Astrocyte (in vitro differentiated cells and primary cell): ENCODE data around the gene AIP. TPM values are rescaled to one million over a fixed set of nuclear protein-coding genes. Genes with fewer than 3 reads are reported as not detected.

Experiments used
- DNase-seq: peaks from one replicate; pipeline ENCODE4 v3.0.0-alpha.2; 2010; ENCODE audit warnings: low read depth
- FAIRE-seq: peaks from 2 replicates; lab custom pipeline; 2011; peaks lifted over from hg19 to GRCh38; lab: Jason Lieb, UNC
- H2AFZ ChIP-seq: 2 replicates; pipeline ENCODE4 v1.6.0; 2012; ENCODE audit warnings: low read depth, low read length, inconsistent platforms
- H3K27ac ChIP-seq: 2 replicates; pipeline ENCODE4 v1.5.1; 2011; ENCODE audit warnings: low read depth, low read length, inconsistent platforms
- H3K27me3 ChIP-seq: 2 replicates; pipeline ENCODE4 v1.6.0; 2011; ENCODE audit warnings: low read length, inconsistent platforms; ENCODE audit not compliant: insufficient read depth
- H3K36me3 ChIP-seq: 2 replicates; pipeline ENCODE4 v1.5.1; 2011; ENCODE audit warnings: low read length, inconsistent platforms; ENCODE audit not compliant: insufficient read depth
- H3K4me1 ChIP-seq: 2 replicates; pipeline ENCODE4 v1.5.1; 2011; ENCODE audit warnings: low read length, inconsistent platforms; ENCODE audit not compliant: insufficient read depth
- H3K4me2 ChIP-seq: 2 replicates; pipeline ENCODE4 v1.6.0; 2012; ENCODE audit warnings: low read length, inconsistent platforms
- H3K4me3 ChIP-seq: 2 replicates; pipeline ENCODE4 v1.5.1; 2011; ENCODE audit warnings: low read depth, mild to moderate bottlenecking, low read length, inconsistent platforms; ENCODE audit not compliant: insufficient read depth
- H3K79me2 ChIP-seq: 2 replicates; pipeline ENCODE4 v1.6.0; 2012; ENCODE audit warnings: mild to moderate bottlenecking, low read length, inconsistent platforms; ENCODE audit not compliant: insufficient read depth
- H3K9ac ChIP-seq: 2 replicates; pipeline ENCODE4 v1.6.0; 2012; ENCODE audit warnings: mild to moderate bottlenecking, low read length, inconsistent platforms
- H3K9me3 ChIP-seq: 2 replicates; pipeline ENCODE4 v1.5.1; 2012; ENCODE audit warnings: low read depth, mild to moderate bottlenecking, low read length, inconsistent platforms; ENCODE audit not compliant: insufficient read depth
- H4K20me1 ChIP-seq: 2 replicates; pipeline ENCODE4 v1.6.0; 2012; ENCODE audit warnings: low read length, inconsistent platforms; ENCODE audit not compliant: insufficient read depth
- H3K27ac Mint-ChIP-seq: one replicate; pipeline ENCODE4 v1.8.0; 2021; ENCODE audit warnings: mild to moderate bottlenecking, mixed read lengths; ENCODE audit not compliant: unreplicated experiment
- H3K27me3 Mint-ChIP-seq: one replicate; pipeline ENCODE4 v1.8.0; 2021; ENCODE audit warnings: low read depth, mixed read lengths; ENCODE audit not compliant: unreplicated experiment
- H3K36me3 Mint-ChIP-seq: one replicate; pipeline ENCODE4 v1.8.0; 2021; ENCODE audit warnings: low read depth, mixed read lengths; ENCODE audit not compliant: unreplicated experiment
- H3K4me1 Mint-ChIP-seq: one replicate; pipeline ENCODE4 v1.8.0; 2021; ENCODE audit warnings: low read depth, mixed read lengths; ENCODE audit not compliant: unreplicated experiment
- H3K4me3 Mint-ChIP-seq: one replicate; pipeline ENCODE4 v1.8.0; 2021; ENCODE audit warnings: mild to moderate bottlenecking, moderate library complexity, mixed read lengths; ENCODE audit not compliant: unreplicated experiment
- H3K9me3 Mint-ChIP-seq: one replicate; pipeline ENCODE4 v1.8.0; 2021; ENCODE audit warnings: mild to moderate bottlenecking, mixed read lengths; ENCODE audit not compliant: unreplicated experiment
- EZH2 ChIP-seq: IDR thresholded peaks from 2 replicates; pipeline ENCODE4 v1.6.1; 2012; ENCODE audit warnings: mild to moderate bottlenecking, low read length, inconsistent platforms; ENCODE audit not compliant: insufficient read depth
- total RNA-seq: library from RNA; stranded (reverse); gene quantifications from 2 replicates; pipeline ENCODE4 v1.2.1, GENCODE V29; 2021
- TF ChIP-seq, protein P1 (sequence below): IDR thresholded peaks from 2 replicates; pipeline ENCODE4 v1.5.1; 2011; ENCODE audit warnings: low read depth, mild to moderate bottlenecking, inconsistent platforms, low read length, moderate library complexity; ENCODE audit not compliant: insufficient read depth

The AIP gene
- total RNA-seq, 1 donor from 2014 or later, result 43.6 TPM

DNA sequence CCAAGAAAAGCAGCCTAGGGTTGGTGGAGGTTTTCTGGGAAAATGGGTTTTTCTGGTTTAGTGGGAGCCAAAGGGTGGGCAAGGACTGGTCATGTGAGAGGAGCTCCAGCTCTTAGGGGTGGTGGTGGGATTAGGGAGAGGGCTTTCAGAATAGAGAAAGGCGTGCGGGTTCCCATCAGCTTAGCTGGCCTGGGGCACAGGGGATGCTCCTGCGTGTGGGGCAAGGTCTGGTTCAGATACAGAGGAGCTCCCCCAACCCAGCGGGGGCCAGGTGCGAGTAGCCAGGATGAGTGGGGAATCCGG, 14.4 kb upstream of the AIP start:
- Histone ChIP-seq H3K9ac (peak overlapping the region; percentile 89), H3K79me2 (peaks cover 9% of the 10 kb centered on the region), H4K20me1 (no peaks in the 10 kb centered on the region), H3K4me1 (peaks cover 16% of the 10 kb centered on the region), H3K36me3 (no peaks in the 10 kb centered on the region), H2AFZ (peak overlapping the region; percentile 78), H3K4me2 (peak overlapping the region; percentile 89), H3K27me3 (no peaks in the 10 kb centered on the region), H3K4me3 (peak overlapping the region; percentile 72), H3K27ac (peak overlapping the region; percentile 50), H3K9me3 (no peaks in the 10 kb centered on the region)
- Mint-ChIP-seq H3K36me3 (peaks cover 5% of the 10 kb centered on the region), H3K9me3 (no peaks in the 10 kb centered on the region), H3K27ac (peak overlapping the region; percentile 69), H3K27me3 (no peaks in the 10 kb centered on the region), H3K4me3 (peak overlapping the region; percentile 89), H3K4me1 (peaks cover 4% of the 10 kb centered on the region)
- DNase-seq (no peak), FAIRE-seq (no peak)
- TF ChIP-seq EZH2, result no peak
- TF ChIP-seq, protein P1, sequence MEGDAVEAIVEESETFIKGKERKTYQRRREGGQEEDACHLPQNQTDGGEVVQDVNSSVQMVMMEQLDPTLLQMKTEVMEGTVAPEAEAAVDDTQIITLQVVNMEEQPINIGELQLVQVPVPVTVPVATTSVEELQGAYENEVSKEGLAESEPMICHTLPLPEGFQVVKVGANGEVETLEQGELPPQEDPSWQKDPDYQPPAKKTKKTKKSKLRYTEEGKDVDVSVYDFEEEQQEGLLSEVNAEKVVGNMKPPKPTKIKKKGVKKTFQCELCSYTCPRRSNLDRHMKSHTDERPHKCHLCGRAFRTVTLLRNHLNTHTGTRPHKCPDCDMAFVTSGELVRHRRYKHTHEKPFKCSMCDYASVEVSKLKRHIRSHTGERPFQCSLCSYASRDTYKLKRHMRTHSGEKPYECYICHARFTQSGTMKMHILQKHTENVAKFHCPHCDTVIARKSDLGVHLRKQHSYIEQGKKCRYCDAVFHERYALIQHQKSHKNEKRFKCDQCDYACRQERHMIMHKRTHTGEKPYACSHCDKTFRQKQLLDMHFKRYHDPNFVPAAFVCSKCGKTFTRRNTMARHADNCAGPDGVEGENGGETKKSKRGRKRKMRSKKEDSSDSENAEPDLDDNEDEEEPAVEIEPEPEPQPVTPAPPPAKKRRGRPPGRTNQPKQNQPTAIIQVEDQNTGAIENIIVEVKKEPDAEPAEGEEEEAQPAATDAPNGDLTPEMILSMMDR, result no peak

DNA sequence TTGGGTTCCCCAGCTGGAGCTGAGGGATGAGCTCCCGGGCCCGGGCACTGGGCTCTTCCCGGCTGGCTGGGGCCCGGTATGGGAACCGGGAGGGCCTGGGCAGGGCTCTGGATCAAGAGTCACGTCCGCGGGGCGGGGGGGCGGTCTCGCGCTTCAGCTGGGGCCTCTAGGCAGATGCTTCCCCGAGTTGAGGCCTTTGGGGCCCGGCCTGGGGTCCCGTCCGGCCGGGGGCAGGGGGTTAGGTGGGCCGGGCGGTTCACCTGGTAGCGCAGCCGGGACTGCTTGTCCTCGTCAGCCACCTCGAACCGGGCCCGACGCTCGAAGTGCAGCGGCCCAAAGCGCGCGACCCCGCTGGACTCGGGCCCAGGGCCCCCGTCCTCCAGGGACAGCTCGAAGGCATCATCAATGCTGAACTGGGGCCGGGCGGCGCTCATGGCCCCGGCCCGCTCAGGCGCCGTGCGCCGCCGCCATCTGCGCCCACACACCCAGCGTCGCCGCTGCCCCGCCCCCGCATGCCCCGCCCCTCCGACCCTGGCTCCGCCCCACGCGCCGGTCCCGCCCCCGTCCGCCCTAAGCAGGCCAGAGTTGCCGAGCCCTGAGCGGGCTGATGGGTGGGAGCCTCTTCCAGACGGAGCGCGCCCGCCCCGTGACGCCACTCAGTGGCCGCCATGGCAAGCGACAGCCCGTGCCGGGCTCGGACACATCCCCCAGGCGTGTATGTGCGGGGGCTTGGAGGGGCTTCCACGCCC, 13.9 kb upstream of the AIP start, which contains the start of gene TMEM134:
Gene TMEM134, minus strand, starts transcription at position 493 of the 749 bp plus-strand sequence. Its CDS starts 59 bp downstream, at position 434.
- Histone ChIP-seq H2AFZ (peak within 1 kb of the TSS; percentile 81), H3K4me3 (peak within 1 kb of the TSS; percentile 72), H3K36me3 (no peaks in the 10 kb centered on the region), H3K27ac (peak within 1 kb of the TSS; percentile 57), H3K4me2 (peak within 1 kb of the TSS; percentile 89), H3K9me3 (no peaks in the 10 kb centered on the region), H3K4me1 (peaks cover 16% of the 10 kb centered on the region), H3K27me3 (no peaks in the 10 kb centered on the region), H4K20me1 (no peaks in the 10 kb centered on the region), H3K9ac (peak within 1 kb of the TSS; percentile 89), H3K79me2 (peaks cover 9% of the 10 kb centered on the region)
- DNase-seq (peak; percentile 77), FAIRE-seq (no peak)
- Mint-ChIP-seq H3K27me3 (no peaks in the 10 kb centered on the region), H3K36me3 (peaks cover 3% of the 10 kb centered on the region), H3K4me1 (peaks cover 4% of the 10 kb centered on the region), H3K9me3 (no peaks in the 10 kb centered on the region), H3K27ac (peak within 1 kb of the TSS; percentile 77), H3K4me3 (peak within 1 kb of the TSS; percentile 89)
- no peak for TF ChIP-seq EZH2
- TF ChIP-seq, protein P1, result no peak

DNA sequence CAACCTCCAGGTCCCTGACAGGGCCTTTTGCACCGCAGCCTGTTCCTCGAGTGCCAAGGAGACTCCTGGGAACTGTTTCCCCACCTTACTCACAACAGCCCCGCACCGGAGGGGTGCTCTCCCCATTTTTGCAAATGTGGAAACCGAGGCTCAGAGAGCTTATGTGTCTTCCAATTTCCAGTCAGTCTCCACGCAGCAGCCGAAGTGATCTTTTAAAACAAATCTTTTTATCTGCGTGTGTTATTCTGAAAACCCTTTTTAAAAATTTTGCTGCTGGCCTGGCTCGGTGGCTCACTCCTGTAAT, 13.4 kb upstream of the AIP start:
- Mint-ChIP-seq H3K9me3 (no peaks in the 10 kb centered on the region), H3K4me1 (peaks cover 4% of the 10 kb centered on the region), H3K4me3 (peak overlapping the region; percentile 76), H3K36me3 (peaks cover 3% of the 10 kb centered on the region), H3K27me3 (no peaks in the 10 kb centered on the region), H3K27ac (peak overlapping the region; percentile 53)
- Histone ChIP-seq H3K4me1 (peaks cover 10% of the 10 kb centered on the region), H2AFZ (peak overlapping the region; percentile 81), H3K9ac (peak overlapping the region; percentile 82), H3K4me2 (peak overlapping the region; percentile 89), H3K79me2 (peaks cover 9% of the 10 kb centered on the region), H3K4me3 (peak overlapping the region; percentile 60), H3K9me3 (no peaks in the 10 kb centered on the region), H3K27ac (peak overlapping the region; percentile 57), H3K27me3 (no peaks in the 10 kb centered on the region), H4K20me1 (no peaks in the 10 kb centered on the region), H3K36me3 (no peaks in the 10 kb centered on the region)
- no peak for FAIRE-seq
- no peak for TF ChIP-seq EZH2
- TF ChIP-seq, protein P1, result no peak
- no peak for DNase-seq
